CD4-positive, alpha-beta memory T cell (primary cell): Measurements from ENCODE around the gene MYH15. TPM values are rescaled to one million over a fixed set of nuclear protein-coding genes. Genes with fewer than 3 reads are reported as not detected.

Experiments used
- CTCF ChIA-PET: fragments of 350-600 bp; sonication (Branson Sonifier 250); formaldehyde crosslinking; loops from one replicate; lab custom pipeline; 2021; ENCODE audit warnings: inconsistent platforms; ENCODE audit not compliant: partially characterized antibody; lab: Charles Lee
- POLR2A ChIA-PET: fragments of 350-600 bp; sonication (Branson Sonifier 250); formaldehyde crosslinking; loops from one replicate; lab custom pipeline; 2021; ENCODE audit not compliant: partially characterized antibody; lab: Charles Lee
- DNase-seq, 5 donors: peaks; one replicate each; pipeline versions ENCODE4 v3.0.0 to v3.0.0-alpha.2; 2020 to 2022; ENCODE audit warnings: mixed read lengths in 1 of 5
- H3K27ac ChIP-seq: one replicate; pipeline ENCODE4 v1.7.0; 2013; ENCODE audit warnings: low read depth, low read length
- H3K27me3 ChIP-seq: 2 replicates; pipeline ENCODE4 v1.7.0; 2013; ENCODE audit warnings: mild to moderate bottlenecking, low read length, moderate library complexity; ENCODE audit not compliant: insufficient read depth
- H3K36me3 ChIP-seq: 2 replicates; pipeline ENCODE4 v1.7.0; 2013; ENCODE audit warnings: mild to moderate bottlenecking, low read length, moderate library complexity; ENCODE audit not compliant: insufficient read depth
- H3K4me1 ChIP-seq: 2 replicates; pipeline ENCODE4 v1.7.0; 2013; ENCODE audit warnings: mild to moderate bottlenecking, low read length, moderate library complexity; ENCODE audit not compliant: insufficient read depth
- H3K4me3 ChIP-seq, 2 donors: one replicate each; pipeline ENCODE4 v1.7.0; 2013; ENCODE audit warnings: low read length in 2 of 2, mild to moderate bottlenecking in 1 of 2
- H3K9me3 ChIP-seq, 2 donors: one replicate each; pipeline ENCODE4 v1.7.0; 2013; ENCODE audit warnings: low read length in 2 of 2, control low read depth in 1 of 2; ENCODE audit not compliant: control insufficient read depth in 1 of 2
- H3K27ac Mint-ChIP-seq, 7 donors: one replicate each; pipeline ENCODE4 v1.8.0; 2020 to 2021; ENCODE audit warnings: mixed read lengths in 7 of 7, mild to moderate bottlenecking in 6 of 7, inconsistent platforms in 3 of 7, moderate library complexity in 3 of 7
- H3K27me3 Mint-ChIP-seq, 2 donors: one replicate each; pipeline ENCODE4 v1.8.0; 2020 to 2021; ENCODE audit warnings: mixed read lengths in 2 of 2
- H3K36me3 Mint-ChIP-seq, 2 donors: one replicate each; pipeline ENCODE4 v1.8.0; 2020 to 2021; ENCODE audit warnings: mixed read lengths in 2 of 2, inconsistent platforms in 1 of 2, mild to moderate bottlenecking in 1 of 2
- H3K4me1 Mint-ChIP-seq, 4 donors: one replicate each; pipeline ENCODE4 v1.8.0; 2020 to 2021; ENCODE audit warnings: mixed read lengths in 4 of 4, mild to moderate bottlenecking in 1 of 4
- H3K4me3 Mint-ChIP-seq, 8 donors: one replicate each; pipeline ENCODE4 v1.8.0; 2020 to 2021; ENCODE audit warnings: mixed read lengths in 8 of 8, mild to moderate bottlenecking in 7 of 8, moderate library complexity in 6 of 8, inconsistent platforms in 3 of 8
- H3K9me3 Mint-ChIP-seq, 8 donors: one replicate each; pipeline ENCODE4 v1.8.0; 2020 to 2021; ENCODE audit warnings: mixed read lengths in 8 of 8, mild to moderate bottlenecking in 5 of 8, inconsistent platforms in 3 of 8, moderate library complexity in 1 of 8
- intact Hi-C: fragments of 100-400 bp; cut with micrococcal nuclease; formaldehyde crosslinking; loops from one replicate; pipeline ENCODE4 v1.15.1; 2023
- polyA plus RNA-seq, 2 donors: library from polyadenylated mRNA; unstranded; fragments of 300-500 nt; fragmentation: Illumina TruSeq; gene quantifications; one replicate each; pipeline ENCODE4 v1.2.3, GENCODE V29; 2021
- total RNA-seq, 2 experiments: library from RNA; stranded (reverse); gene quantifications; one replicate each; pipeline ENCODE4 v1.2.3, GENCODE V29; 2021

The MYH15 gene
- total and polyA plus RNA-seq, 4 experiments from 2014 or later: 0.06 TPM; not detected in 3

GRCh38 chr3:108477511-108478147 is 32.8 kb downstream of the MYH15 start:
- Mint-ChIP-seq H3K36me3 (no peaks in the 10 kb centered on the region), H3K27me3 (peaks cover 3 to 4% of the 10 kb centered on the region in 2 donors), H3K9me3 (no peaks in the 10 kb centered on the region), H3K4me1 (peaks cover 0 to 3% (median 2%) of the 10 kb centered on the region in 4 donors), H3K4me3 (no peak overlapping the region), H3K27ac (no peak overlapping the region)
- Histone ChIP-seq H3K4me3 (no peak overlapping the region), H3K27ac (no peak overlapping the region), H3K4me1 (no peaks in the 10 kb centered on the region), H3K27me3 (no peaks in the 10 kb centered on the region), H3K9me3 (no peaks in the 10 kb centered on the region), H3K36me3 (no peaks in the 10 kb centered on the region)
- intact Hi-C loops: loop anchor here (1.0 to 10.0 kb wide), 6 partner anchors 324 to 1241 kb away; no protein-coding TSS in a partner anchor
- ChIA-PET CTCF (interaction anchor here (0.6 to 3.9 kb wide), 37 partner anchors 8 to 1242 kb away, joined by 3 to 50 read pairs (median 4); no protein-coding TSS in a partner anchor), POLR2A (no interaction called here)
- peak; percentile 45 to 57 (median 53) for DNase-seq

- no peak overlapping the region for H3K4me3 ChIP-seq
- no peak overlapping the region for H3K27ac Mint-ChIP-seq
- intact Hi-C loops: loop anchor here (5.0 to 10.0 kb wide), 3 partner anchors 420 to 798 kb away; no protein-coding TSS in a partner anchor
- no peaks in the 10 kb centered on the region for H3K27me3 ChIP-seq
- peaks cover 3 to 5% of the 10 kb centered on the region in 2 donors for H3K27me3 Mint-ChIP-seq
- H3K9me3 Mint-ChIP-seq: no peaks in the 10 kb centered on the region
- no peaks in the 10 kb centered on the region for H3K36me3 ChIP-seq
- no peak overlapping the region for H3K4me3 Mint-ChIP-seq
- CTCF ChIA-PET: interaction anchor here (0.6 to 4.4 kb wide), 4 partner anchors 13 to 440 kb away, joined by 3 to 22 read pairs (median 3); no protein-coding TSS in a partner anchor
- H3K9me3 ChIP-seq: no peaks in the 10 kb centered on the region
- no peaks in the 10 kb centered on the region for H3K36me3 Mint-ChIP-seq
- H3K4me1 Mint-ChIP-seq: peaks cover 0 to 3% (median 2%) of the 10 kb centered on the region in 4 donors
- no peaks in the 10 kb centered on the region for H3K4me1 ChIP-seq
- POLR2A ChIA-PET: no interaction called here
- DNase-seq: no peak
- H3K27ac ChIP-seq: no peak overlapping the region
Observed at GRCh38 chr3:108475220-108475782, 35.1 kb downstream of the MYH15 start.

GRCh38 chr3:108474581-108474980 is 35.8 kb downstream of the MYH15 start:
- H3K4me1 Mint-ChIP-seq: peaks cover 0 to 3% (median 2%) of the 10 kb centered on the region in 4 donors
- CTCF ChIA-PET: interaction anchor here (0.6 to 4.4 kb wide), 5 partner anchors 13 to 440 kb away, joined by 3 to 22 read pairs (median 3); no protein-coding TSS in a partner anchor
- Histone ChIP-seq H3K9me3 (no peaks in the 10 kb centered on the region), H3K36me3 (no peaks in the 10 kb centered on the region), H3K27me3 (no peaks in the 10 kb centered on the region), H3K4me1 (no peaks in the 10 kb centered on the region), H3K4me3 (no peak overlapping the region), H3K27ac (no peak overlapping the region)
- no peak overlapping the region for H3K4me3 Mint-ChIP-seq
- no peak overlapping the region for H3K27ac Mint-ChIP-seq
- H3K9me3 Mint-ChIP-seq: no peaks in the 10 kb centered on the region
- DNase-seq: no peak
- POLR2A ChIA-PET: no interaction called here
- H3K36me3 Mint-ChIP-seq: no peaks in the 10 kb centered on the region
- intact Hi-C loops: loop anchor here (10.0 kb wide), 1 partner anchor 420 kb away; no protein-coding TSS in a partner anchor
- H3K27me3 Mint-ChIP-seq: peaks cover 3 to 5% of the 10 kb centered on the region in 2 donors

- no peaks in the 10 kb centered on the region for H3K4me1 ChIP-seq
- Mint-ChIP-seq H3K27ac (no peak overlapping the region), H3K27me3 (peaks cover 3 to 5% of the 10 kb centered on the region in 2 donors), H3K36me3 (no peaks in the 10 kb centered on the region), H3K4me3 (no peak overlapping the region), H3K9me3 (no peaks in the 10 kb centered on the region), H3K4me1 (peaks cover 0 to 3% (median 2%) of the 10 kb centered on the region in 4 donors)
- no peaks in the 10 kb centered on the region for H3K36me3 ChIP-seq
- no peak for DNase-seq
- H3K27me3 ChIP-seq: no peaks in the 10 kb centered on the region
- CTCF ChIA-PET: interaction anchor here (0.9 to 4.4 kb wide), 3 partner anchors 14 to 320 kb away, joined by 3 to 22 read pairs (median 5); no protein-coding TSS in a partner anchor
- intact Hi-C loops: loop anchor here (10.0 kb wide), 1 partner anchor 419 kb away; no protein-coding TSS in a partner anchor
- no peak overlapping the region for H3K27ac ChIP-seq
- no peaks in the 10 kb centered on the region for H3K9me3 ChIP-seq
- no peak overlapping the region for H3K4me3 ChIP-seq
- POLR2A ChIA-PET: no interaction called here
Observed at GRCh38 chr3:108473711-108474110, 36.7 kb downstream of the MYH15 start.

GRCh38 chr3:108472001-108472591 is 38.3 kb downstream of the MYH15 start:
- no peak overlapping the region for H3K4me3 ChIP-seq
- intact Hi-C loops: loop anchor here (10.0 kb wide), 1 partner anchor 417 kb away; no protein-coding TSS in a partner anchor
- H3K27me3 ChIP-seq: no peaks in the 10 kb centered on the region
- no peak overlapping the region for H3K4me3 Mint-ChIP-seq
- no peaks in the 10 kb centered on the region for H3K36me3 Mint-ChIP-seq
- no peaks in the 10 kb centered on the region for H3K9me3 ChIP-seq
- peaks cover 0 to 5% of the 10 kb centered on the region in 2 donors for H3K27me3 Mint-ChIP-seq
- H3K4me1 ChIP-seq: no peaks in the 10 kb centered on the region
- POLR2A ChIA-PET: no interaction called here
- no peak overlapping the region for H3K27ac Mint-ChIP-seq
- H3K36me3 ChIP-seq: no peaks in the 10 kb centered on the region
- no peaks in the 10 kb centered on the region for H3K9me3 Mint-ChIP-seq
- no peak overlapping the region for H3K27ac ChIP-seq
- CTCF ChIA-PET: interaction anchor here (4.4 kb wide), 1 partner anchor 16 kb away, joined by 22 read pairs; no protein-coding TSS in a partner anchor
- no peak for DNase-seq
- H3K4me1 Mint-ChIP-seq: no peaks in the 10 kb centered on the region

GRCh38 chr3:108471426-108471825 is 39.0 kb downstream of the MYH15 start:
- H3K27ac ChIP-seq: no peak overlapping the region
- H3K27me3 ChIP-seq: no peaks in the 10 kb centered on the region
- H3K36me3 ChIP-seq: no peaks in the 10 kb centered on the region
- H3K27ac Mint-ChIP-seq: peak overlapping the region in 1 of 7 donors; percentile 39
- H3K4me3 ChIP-seq: no peak overlapping the region
- H3K4me3 Mint-ChIP-seq: no peak overlapping the region
- H3K9me3 ChIP-seq: no peaks in the 10 kb centered on the region
- ChIA-PET POLR2A (no interaction called here), CTCF (no interaction called here)
- no peak for DNase-seq
- intact Hi-C loops: loop anchor here (10.0 kb wide), 1 partner anchor 417 kb away; no protein-coding TSS in a partner anchor
- no peaks in the 10 kb centered on the region for H3K4me1 Mint-ChIP-seq
- no peaks in the 10 kb centered on the region for H3K9me3 Mint-ChIP-seq
- H3K27me3 Mint-ChIP-seq: peaks cover 0 to 4% of the 10 kb centered on the region in 2 donors
- no peaks in the 10 kb centered on the region for H3K36me3 Mint-ChIP-seq
- H3K4me1 ChIP-seq: no peaks in the 10 kb centered on the region

GRCh38 chr3:108469126-108469525 is 41.3 kb downstream of the MYH15 start:
- no peaks in the 10 kb centered on the region for H3K4me1 Mint-ChIP-seq
- ChIA-PET POLR2A (no interaction called here), CTCF (interaction anchor here (1.3 to 1.7 kb wide), 2 partner anchors 9 to 10 kb away, joined by 3 to 12 read pairs; no protein-coding TSS in a partner anchor)
- no peak overlapping the region for H3K27ac Mint-ChIP-seq
- H3K36me3 Mint-ChIP-seq: no peaks in the 10 kb centered on the region
- Histone ChIP-seq H3K4me3 (no peak overlapping the region), H3K4me1 (no peaks in the 10 kb centered on the region), H3K9me3 (no peaks in the 10 kb centered on the region), H3K36me3 (no peaks in the 10 kb centered on the region), H3K27ac (no peak overlapping the region), H3K27me3 (no peaks in the 10 kb centered on the region)
- peaks cover 0 to 1% of the 10 kb centered on the region in 2 donors for H3K27me3 Mint-ChIP-seq
- intact Hi-C loops: no loop called here
- DNase-seq: no peak
- no peaks in the 10 kb centered on the region for H3K9me3 Mint-ChIP-seq
- H3K4me3 Mint-ChIP-seq: no peak overlapping the region
